Activated effector memory CD4-positive, alpha-beta T cell treated with anti-CD3 and anti-CD28 coated beads, Interleukin-2, amount 50 U/mL, for 16 hours (primary cell): ENCODE measurements around the gene HSD17B11.
"Not testable (repeated sequence)": the region's sequence is repeated elsewhere in the genome, so short reads cannot be mapped to it uniquely, and the experiment has no call there.

Experiments
- DNase-seq: peaks from one replicate; pipeline ENCODE4 v3.0.0-alpha.2; 2020

HSD17B11 gene

GRCh38 chr4:87403732-87404131 lies 12.7 kb upstream of the HSD17B11 start:
- not testable (repeated sequence) for DNase-seq

GRCh38 chr4:87399954-87400353 lies 9.0 kb upstream of the HSD17B11 start:
- no peak for DNase-seq

GRCh38 chr4:87399148-87399547 lies 8.2 kb upstream of the HSD17B11 start:
- DNase-seq = no peak

GRCh38 chr4:87395851-87396250 lies 4.9 kb upstream of the HSD17B11 start:
- not testable (repeated sequence) for DNase-seq

- not testable (repeated sequence) for DNase-seq
Measured at GRCh38 chr4:87395073-87395472, 4.1 kb upstream of the HSD17B11 start.

- DNase-seq = no peak
Measured at GRCh38 chr4:87392183-87392582, 1.2 kb upstream of the HSD17B11 start.

- DNase-seq = no peak
Measured at GRCh38 chr4:87391576-87392054, 627 bp upstream of the HSD17B11 start.

GRCh38 chr4:87390551-87390890 lies 467 bp downstream of the HSD17B11 start:
- DNase-seq = no peak

GRCh38 chr4:87390055-87390454 lies 933 bp downstream of the HSD17B11 start:
- DNase-seq = not testable (repeated sequence)

GRCh38 chr4:87388901-87389300 lies 2.1 kb downstream of the HSD17B11 start:
- DNase-seq = no peak

- no peak for DNase-seq
Measured at GRCh38 chr4:87387237-87387636, 3.8 kb downstream of the HSD17B11 start.

- DNase-seq = not testable (repeated sequence)
Measured at GRCh38 chr4:87384466-87385132, 6.4 kb downstream of the HSD17B11 start.

- DNase-seq = no peak
Measured at GRCh38 chr4:87382931-87383330, 8.1 kb downstream of the HSD17B11 start.

- DNase-seq = no peak
Measured at GRCh38 chr4:87382116-87382515, 8.9 kb downstream of the HSD17B11 start.

GRCh38 chr4:87377816-87378215 lies 13.2 kb downstream of the HSD17B11 start:
- no peak for DNase-seq

GRCh38 chr4:87375719-87376291 lies 15.2 kb downstream of the HSD17B11 start:
- DNase-seq = no peak

GRCh38 chr4:87370068-87370467 lies 20.9 kb downstream of the HSD17B11 start:
- no peak for DNase-seq

- no peak for DNase-seq
Measured at GRCh38 chr4:87366521-87367162, 24.3 kb downstream of the HSD17B11 start.

GRCh38 chr4:87365348-87365747 lies 25.6 kb downstream of the HSD17B11 start:
- DNase-seq = no peak

GRCh38 chr4:87363552-87363951 lies 27.4 kb downstream of the HSD17B11 start:
- no peak for DNase-seq

- no peak for DNase-seq
Measured at GRCh38 chr4:87360338-87360935, 30.6 kb downstream of the HSD17B11 start.

GRCh38 chr4:87359258-87359657 lies 31.7 kb downstream of the HSD17B11 start:
- no peak for DNase-seq

GRCh38 chr4:87356832-87357526 lies 34.0 kb downstream of the HSD17B11 start:
- no peak for DNase-seq
